Measurements from ENCODE around the gene SNX13.
A peak's percentile ranks its signal among the peaks of the same experiment; 100 is the strongest.

SNX13 gene

GRCh38 chr7:17940302-17940883 is at the start of gene SNX13:
Gene SNX13 (minus strand): TSS chr7:17940494. CDS start chr7:17940295, 199 bp downstream.
- H3K4me3 ChIP-seq (replicated peaks; ENCODE audit: low read depth, low read length), result peak within 1 kb of the TSS; percentile 78
- TF ChIP-seq CTCF (IDR thresholded peaks at IDR 0.05; ENCODE audit: low read depth, low read length, missing control alignments), result no peak

GRCh38 chr7:17989546-17989945 is 49.3 kb upstream of the SNX13 start:
- no peak for TF ChIP-seq CTCF (IDR thresholded peaks at IDR 0.05; ENCODE audit: low read depth, low read length, missing control alignments)
- no peak overlapping the region for H3K4me3 ChIP-seq (replicated peaks; ENCODE audit: low read depth, low read length)
- peak; percentile 38 for DNase-seq (ENCODE audit: extremely low read depth, low read depth)

More at GRCh38 chr7:17940302-17940883, at the start of gene SNX13:
- DNase-seq (ENCODE audit: extremely low read depth, low read depth), result peak; percentile 52

- no peak for TF ChIP-seq CTCF (IDR thresholded peaks at IDR 0.05; ENCODE audit: low read depth, low read length, missing control alignments)
- no peak for DNase-seq (ENCODE audit: extremely low read depth, low read depth)
- H3K4me3 ChIP-seq (replicated peaks; ENCODE audit: low read depth, low read length), result no peak overlapping the region
Observed at GRCh38 chr7:17988858-17989257, 48.6 kb upstream of the SNX13 start.

- no peak for TF ChIP-seq CTCF (IDR thresholded peaks at IDR 0.05; ENCODE audit: low read depth, low read length, missing control alignments)
- DNase-seq (ENCODE audit: extremely low read depth, low read depth), result no peak
- no peak overlapping the region for H3K4me3 ChIP-seq (replicated peaks; ENCODE audit: low read depth, low read length)
Observed at GRCh38 chr7:17988141-17988540, 47.8 kb upstream of the SNX13 start.

- no peak for TF ChIP-seq CTCF (IDR thresholded peaks at IDR 0.05; ENCODE audit: low read depth, low read length, missing control alignments)
- no peak overlapping the region for H3K4me3 ChIP-seq (replicated peaks; ENCODE audit: low read depth, low read length)
- DNase-seq (ENCODE audit: extremely low read depth, low read depth), result peak; percentile 59
Observed at GRCh38 chr7:17986851-17987250, 46.6 kb upstream of the SNX13 start.

GRCh38 chr7:17985473-17986239 is 45.4 kb upstream of the SNX13 start:
- DNase-seq (ENCODE audit: extremely low read depth, low read depth), result no peak
- no peak overlapping the region for H3K4me3 ChIP-seq (replicated peaks; ENCODE audit: low read depth, low read length)
- no peak for TF ChIP-seq CTCF (IDR thresholded peaks at IDR 0.05; ENCODE audit: low read depth, low read length, missing control alignments)
